OCI-M1 (cell line): ENCODE data around the gene SYT2.
"Not testable (repeated sequence)": the region's sequence is repeated elsewhere in the genome, so short reads cannot be mapped to it uniquely, and the experiment has no call there.

Experiments
- DNase-seq: peaks from one replicate; lab custom pipeline; 2025; lab: John Stamatoyannopoulos, UW

Gene SYT2

DNA sequence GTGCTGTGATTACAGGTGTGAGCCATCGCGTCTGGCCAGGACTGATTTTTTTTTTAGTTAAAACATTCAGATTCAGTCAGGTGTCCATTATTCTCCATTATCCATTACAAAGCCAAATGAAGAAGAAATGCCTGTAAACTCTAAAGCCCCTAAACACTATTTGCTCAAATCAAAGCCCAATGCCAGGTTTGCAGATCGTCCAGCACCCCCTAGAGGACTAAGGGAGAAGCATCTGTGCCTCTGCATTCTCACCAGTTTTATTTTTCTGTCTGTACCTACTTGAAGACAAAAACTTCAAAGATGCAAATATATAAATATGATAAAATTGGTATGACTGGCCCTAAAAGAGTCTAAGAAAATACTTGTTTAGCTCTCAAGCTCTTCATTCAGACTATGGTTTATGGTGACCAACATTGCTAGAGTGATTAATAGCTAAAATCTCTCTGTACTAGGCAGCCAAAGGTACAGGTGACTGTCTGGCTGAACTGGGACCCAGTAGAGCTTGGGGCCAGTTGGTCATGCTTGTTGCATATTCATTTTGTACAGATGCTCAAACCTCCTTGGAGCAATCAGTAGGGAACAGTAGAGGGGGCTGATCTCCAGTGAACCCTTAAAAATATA is 138.4 kb downstream of the SYT2 start:
- DNase-seq = peak; percentile 79

DNA sequence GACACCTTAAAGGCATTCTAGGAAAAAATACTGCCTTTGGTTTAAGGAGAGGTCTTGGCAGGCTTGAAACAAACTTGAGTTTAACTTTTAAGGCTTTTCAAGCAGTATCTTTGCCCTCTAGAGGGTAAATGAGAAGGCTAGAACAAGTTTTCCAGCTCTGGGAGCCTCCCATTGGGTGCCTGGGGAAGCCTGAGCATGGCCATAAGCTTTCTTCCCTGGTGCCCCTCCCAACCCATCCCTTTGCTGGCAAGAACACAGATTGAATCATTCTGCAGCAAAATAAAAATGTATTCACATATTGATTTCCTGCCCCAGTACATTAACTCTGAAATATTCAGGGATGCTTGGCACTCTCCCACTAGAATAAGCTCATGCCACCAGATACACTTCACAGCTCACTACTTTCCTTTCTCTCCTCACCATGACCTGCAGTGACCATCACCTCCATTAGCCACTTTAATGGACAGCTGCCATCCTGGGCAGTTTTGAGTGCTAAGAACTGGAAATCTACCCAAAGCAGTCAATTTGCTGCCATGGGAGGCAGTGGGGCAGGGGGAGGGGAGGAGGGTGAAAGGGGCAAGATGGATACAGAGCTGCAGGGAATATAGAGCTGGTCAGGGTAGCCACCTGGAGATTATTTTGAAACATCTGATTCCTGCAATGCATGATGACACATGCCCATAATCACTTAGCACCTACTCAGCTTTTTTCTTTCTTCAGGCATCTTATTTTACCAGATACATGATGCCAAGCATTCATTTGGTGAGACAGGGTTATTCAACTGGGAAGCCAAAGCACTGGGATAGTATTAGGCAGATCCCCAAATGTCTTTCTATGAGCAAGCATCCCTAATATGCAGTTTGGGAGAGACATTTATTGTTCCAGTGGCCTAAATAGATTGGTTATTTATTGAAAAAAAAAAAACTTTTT is 140.6 kb downstream of the SYT2 start:
- DNase-seq = no peak

DNA sequence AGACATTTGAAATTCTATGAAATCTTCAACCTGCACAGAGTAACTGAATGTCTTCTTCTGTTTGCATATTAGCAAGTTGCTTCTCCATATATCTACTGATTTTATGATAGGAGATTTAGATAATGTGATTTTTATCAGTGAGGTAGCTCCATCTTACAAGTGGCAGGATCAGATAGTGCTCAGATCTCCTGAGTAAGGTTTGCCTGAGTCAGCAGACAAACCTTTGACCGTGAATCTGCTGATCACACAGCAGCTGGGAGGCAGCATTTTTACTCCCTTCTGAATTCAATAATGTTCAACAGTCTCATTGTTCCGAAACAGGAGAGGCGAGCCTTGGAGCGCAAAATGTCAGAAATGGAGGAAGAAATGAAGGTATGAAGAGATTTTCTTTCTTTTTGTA is 141.4 kb downstream of the SYT2 start:
- no peak for DNase-seq

DNA sequence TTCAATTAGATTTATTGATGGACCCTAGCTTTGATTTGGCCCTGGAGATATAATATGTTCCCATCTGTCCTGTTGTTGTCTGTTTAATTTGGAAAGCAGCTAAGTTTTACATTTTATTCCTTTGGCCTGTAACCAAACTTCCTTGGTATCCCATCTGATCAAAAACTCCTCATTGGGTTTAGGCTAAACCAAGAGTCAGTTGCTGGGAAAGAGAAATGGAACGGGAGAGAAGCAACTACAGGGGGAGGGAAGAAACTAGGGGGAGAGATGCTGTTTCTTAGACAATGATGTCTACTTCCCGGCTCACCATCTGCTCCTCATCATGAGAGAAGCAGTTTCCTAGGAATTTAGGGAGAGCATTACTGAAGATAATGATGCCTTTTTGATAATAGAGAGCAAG is 141.8 kb downstream of the SYT2 start:
- DNase-seq = no peak

DNA sequence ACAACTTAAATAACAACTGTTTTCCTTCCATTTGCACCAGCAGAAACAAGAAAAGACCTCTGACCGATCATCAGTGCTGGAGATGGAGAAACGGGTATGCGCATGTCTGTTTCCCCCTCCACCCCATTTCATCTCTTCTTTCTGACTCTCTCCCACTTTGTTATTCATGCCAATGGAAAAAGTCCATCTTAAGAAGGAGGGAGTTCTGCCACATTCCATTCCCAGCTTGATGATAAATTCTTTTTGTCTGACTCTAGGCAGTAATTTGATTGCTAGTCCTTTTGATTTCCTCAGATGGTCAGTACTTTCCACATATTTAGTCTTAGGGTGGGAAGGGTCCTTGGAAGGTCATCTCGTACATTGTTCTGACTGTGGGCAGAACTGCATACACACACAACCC is 142.5 kb downstream of the SYT2 start:
- no peak for DNase-seq

DNA sequence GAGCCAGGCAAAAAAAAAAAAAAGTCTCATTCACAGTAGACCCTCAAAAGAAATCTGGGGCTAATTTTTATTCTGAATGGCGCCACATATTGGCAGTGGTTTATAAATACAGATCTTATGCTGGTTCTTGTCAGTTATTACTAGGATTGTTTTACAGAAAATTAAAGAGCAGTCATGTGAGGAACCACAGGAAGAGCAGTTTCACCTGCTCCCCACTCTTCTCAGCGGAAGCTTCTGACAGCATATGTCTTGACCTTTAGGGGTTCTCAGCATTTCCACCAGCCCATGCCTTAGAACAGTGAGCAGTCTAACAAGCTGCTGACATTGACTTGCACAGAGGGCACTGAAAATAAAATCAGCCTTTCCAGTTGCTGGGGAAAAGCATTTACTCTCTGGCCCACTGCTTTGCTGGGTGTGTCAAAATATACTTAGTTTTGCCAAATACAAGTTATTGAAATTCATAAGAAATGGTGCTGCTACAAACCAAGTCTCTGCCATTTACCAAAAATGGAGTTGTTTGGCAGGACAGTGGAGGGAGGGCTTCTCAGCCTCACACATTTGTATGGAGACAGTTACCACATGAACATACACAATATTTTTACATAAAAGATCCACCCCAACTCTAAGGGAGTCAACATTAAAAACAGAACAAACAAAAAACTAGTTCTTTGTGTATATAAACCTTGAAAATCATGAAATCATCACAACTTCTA is 144.2 kb downstream of the SYT2 start:
- DNase-seq = peak; percentile 10

DNA sequence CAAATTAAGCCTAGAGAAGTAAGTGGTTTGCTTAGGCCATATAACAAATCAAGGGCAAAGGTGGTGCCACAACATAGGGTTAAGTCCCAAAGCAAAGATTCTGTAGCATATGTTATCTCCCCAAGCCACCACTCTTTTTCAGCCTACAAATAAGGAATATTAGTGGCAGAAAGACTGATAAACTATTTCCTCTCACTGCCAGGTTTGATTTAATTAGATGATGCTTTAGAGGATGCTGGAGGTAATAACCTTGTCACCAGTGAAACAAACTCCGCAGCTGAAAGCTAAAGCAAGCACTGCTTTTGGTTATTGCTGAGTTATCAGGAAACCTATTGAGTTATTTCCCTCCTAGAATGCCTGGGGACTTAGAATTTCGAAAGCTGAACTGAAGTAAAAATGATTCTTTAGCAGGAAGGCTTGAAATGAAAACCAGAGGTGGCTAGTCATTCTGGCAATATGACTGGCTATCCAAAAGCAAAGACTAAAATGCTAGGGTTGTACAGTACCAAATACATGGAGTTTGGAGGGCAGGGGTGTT is 145.2 kb downstream of the SYT2 start:
- DNase-seq = no peak

DNA sequence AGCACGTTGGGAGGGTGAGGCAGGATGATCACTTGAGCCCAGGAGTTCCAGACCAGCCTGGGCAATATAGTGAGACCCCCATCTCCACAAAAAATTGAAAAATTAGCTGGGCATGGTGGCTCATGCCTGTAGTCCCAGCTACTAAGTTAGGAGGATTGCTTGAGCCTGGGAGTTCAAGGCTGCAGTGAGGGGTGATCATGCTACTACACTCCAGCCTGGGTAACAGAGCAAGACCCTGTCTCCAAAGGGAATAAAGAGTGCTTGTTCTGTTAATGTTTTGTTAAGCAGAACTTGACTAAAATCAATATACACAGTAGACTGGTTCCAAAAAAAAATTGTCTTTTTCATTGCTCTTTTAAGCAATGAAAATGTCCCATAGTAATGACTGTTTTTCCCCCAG is 146.4 kb downstream of the SYT2 start:
- DNase-seq = no peak

DNA sequence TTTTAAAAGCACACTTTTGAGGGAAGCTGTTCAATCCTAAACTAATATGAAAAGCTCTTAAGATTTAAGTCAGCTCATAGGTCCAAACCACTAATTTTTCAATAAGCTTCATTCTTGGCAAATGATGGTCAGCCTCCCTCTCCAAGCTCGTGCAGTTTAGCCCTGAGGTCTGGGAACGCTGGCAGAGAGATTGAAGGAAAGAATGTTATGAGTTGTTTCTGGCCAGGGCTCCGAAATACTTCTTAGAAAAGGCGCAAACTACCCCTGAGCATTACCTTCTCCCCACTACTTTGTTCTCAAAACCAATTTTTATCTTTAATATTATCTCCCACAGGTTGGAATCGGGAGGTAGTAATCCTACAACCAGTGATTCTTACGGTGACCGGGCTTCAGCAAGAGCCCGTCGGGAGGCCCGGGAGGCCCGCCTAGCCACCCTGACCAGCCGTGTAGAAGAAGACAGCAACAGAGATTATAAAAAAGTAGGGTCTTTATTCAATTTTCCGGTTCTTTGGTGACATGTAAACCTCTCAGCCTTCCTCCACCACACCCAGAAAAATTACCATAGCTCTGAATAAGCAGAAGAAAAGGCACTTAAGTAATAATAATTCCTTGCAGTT is 147.7 kb downstream of the SYT2 start:
- no peak for DNase-seq

DNA sequence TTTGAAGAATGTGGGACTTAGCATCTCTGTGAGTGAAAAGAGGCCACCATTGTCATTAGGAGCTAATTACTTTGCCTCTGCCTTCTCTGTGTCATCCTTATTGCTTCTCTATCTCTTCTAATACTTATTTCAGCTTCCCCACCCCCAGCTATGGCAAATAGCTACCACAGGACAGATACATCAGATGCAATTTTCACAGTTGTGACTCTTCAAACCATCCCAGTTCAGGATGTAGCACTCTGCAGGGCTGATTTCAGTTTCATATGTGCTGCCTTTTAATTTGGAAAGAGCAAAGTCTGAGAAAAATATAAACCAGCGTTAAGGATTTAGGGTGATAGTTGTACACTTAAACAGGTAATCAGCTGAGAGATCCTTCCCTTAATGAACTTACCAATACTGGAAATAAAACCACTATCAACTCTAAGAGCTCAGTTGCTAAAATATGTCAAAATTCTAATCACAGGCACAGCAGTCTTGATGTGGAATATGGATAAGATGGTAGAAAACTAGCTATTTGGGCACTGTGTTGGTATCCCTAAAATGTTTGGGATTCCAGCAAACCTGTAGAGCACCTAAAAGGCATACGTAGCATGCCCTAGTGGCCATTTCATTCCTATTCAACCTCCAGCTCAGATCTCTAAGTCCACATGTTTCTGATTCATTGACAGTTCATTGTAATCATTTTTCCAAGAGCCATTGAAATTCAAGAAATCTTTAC is 148.4 kb downstream of the SYT2 start:
- DNase-seq = no peak

DNA sequence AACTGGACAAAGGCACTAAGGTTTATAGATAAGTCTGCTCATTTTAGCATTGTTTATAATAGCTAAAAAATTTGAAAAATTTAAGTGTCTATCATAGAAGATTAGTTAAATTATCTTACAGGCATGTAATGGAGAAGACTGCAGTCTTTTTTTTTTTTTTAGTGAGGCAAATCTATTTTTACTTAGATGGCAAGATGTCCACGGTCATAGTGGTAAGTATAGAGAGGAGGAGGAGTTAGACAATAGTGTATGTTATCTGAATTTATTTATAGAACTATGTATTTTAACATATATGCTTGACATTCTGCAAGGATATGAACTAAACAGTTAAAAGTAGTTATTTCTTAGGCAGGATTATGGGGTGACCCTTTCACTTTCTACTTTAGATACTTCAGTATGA is 149.0 kb downstream of the SYT2 start:
- DNase-seq = peak; percentile 11

DNA sequence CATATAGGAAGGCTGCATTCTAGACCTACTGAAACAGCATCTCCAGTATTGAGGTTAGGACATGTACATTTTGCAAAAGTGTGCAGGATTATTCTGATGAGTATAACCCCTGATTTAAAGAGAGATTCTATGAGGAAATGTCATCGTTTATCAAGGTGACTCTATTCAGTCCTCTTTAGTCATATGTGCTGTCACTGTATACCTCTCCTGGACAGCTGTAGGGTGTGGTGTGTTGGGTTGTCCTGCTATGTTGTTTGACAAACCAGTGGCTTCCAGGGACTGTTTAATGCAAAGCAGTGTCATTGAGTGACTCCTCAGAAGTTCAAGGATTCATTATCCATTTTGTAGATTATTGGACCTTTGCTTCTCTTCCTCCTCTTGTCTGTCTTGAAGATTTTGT is 152.6 kb downstream of the SYT2 start:
- DNase-seq = not testable (repeated sequence)

DNA sequence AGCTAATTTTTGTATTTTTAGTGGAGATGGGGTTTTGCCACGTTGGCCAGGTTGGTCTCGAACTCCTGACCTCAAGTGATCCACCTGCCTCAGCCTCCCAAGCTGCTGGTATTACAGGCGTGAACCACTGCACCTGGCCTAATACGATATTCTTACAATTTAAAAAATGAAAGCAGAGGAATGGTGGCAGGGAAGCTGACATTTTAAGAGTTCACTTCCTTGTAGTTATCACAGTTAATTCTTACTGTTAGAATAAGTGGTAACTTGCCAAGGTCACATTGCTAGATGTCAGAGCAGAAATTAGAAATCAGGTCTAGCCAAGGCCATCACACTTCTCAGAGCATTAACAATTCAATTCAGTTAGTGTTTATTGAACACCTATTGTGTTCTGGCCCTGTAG is 154.2 kb downstream of the SYT2 start:
- DNase-seq = not testable (repeated sequence)

DNA sequence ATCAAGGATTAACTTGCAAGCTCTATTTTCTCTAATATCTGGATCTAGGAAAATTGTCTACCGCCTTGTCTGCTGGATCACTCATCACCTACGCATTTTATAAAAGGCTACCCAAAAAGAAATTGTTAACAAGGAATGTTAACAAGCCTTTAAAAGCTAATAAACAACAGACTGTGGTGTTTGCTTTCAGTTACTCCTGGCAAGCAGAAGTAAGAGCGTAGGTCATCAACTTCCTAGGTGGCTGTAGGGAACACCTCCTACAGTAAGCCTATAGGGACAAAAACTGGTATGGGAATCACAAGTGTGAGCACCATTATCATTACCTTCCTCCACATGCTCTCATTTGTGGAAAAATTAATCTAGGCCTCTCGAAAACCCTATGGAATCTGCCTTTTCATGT is 155.6 kb downstream of the SYT2 start:
- not testable (repeated sequence) for DNase-seq

DNA sequence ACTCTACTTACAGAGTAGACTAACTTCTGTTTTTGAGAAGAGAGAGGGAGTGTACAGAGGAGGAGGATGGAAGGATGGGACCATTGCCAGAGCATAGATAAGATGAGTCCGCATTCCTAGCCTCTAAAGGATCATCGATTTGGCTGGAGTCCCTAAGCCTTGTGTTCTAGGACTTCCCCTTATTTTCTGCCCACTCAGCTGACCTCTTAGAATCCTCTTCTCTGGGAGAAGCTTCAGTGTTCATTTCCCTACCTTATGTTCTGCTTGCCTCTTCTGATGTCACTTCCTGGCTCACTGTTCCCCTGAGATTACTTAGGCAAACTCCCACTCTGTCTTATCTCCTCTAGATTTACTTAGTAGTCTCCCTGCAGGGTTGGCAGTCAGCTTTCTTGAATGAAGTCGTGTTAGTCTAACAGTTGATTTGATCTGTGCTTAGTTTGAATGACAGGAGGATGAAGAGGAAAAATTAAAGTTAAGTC is 156.7 kb downstream of the SYT2 start:
- DNase-seq = peak; percentile 98

DNA sequence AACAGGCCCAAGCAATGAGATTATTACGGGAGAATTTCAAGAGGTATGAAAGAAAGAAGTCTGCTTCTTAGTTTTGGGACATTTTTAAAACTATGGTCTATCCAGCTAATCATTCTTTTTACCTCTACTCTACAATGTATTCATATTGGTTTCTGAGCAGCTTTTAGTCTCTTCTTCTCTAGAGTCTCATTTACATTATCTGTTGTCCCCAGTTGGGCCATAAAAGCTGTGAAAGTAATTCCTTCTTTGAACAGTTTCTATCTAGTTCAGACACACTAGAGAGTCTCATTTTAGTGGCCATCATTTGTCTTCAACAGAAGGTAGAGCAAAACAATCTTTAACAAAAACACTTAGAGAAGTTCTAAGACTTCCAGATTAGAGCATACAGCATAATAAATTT is 157.2 kb downstream of the SYT2 start:
- DNase-seq = peak; percentile 91

DNA sequence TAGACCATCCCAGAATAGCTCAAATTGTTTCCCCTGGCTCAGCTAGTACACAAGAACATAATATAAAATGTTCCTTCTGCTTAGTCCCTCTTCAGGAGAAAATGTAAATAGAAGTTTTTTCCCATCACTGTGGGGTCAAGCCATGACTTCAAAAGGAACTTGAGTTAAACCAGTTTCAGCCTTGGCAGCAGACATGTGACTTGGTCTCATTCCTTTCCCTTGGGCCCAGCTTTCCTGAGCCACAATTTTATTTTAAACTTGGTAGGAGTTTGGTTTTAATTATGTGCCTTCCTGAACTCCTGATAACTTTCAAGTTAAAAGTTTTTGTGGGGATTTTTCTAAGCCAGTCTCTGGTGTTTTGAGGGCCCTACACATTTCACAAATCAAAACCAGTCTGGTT is 157.6 kb downstream of the SYT2 start:
- not testable (repeated sequence) for DNase-seq

DNA sequence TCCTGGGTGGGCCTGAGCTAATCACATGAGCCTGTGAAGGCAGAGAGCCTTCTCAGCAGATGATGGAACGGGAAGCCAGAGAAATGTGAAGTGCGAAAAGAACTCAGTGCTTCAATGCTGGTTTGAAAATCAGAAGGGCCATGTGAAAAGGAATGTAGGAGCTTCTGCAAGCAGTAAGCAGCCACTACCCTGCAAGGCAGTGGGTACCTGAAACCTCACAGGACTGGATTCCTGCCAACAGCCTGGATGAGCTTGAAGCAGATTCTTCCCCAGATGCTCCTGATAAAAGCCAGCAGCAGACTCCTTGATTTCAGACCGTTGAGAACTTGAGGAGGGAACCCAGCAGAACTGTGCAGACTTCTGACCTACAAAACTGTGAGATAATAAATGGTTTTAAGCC is 158.6 kb downstream of the SYT2 start:
- DNase-seq = peak; percentile 48

DNA sequence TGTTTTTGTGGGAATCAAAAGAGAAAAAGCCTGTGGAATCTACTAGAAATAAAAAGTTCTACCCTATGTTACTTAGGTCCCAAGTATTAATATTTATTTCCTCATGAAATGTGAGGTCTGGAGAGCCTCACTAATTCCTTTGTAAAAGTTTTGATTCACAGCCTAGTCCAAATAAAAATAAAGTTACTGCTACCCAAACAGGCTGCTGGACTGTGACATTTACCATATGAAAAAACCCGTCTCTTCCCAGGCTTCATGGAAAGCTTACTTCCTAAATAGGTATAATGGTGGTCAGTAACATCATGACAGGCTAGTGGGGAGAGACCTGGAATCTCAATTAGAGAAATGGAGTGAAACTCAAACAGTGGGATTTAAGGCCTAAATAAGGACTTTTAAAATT is 160.2 kb downstream of the SYT2 start:
- DNase-seq = not testable (repeated sequence)

DNA sequence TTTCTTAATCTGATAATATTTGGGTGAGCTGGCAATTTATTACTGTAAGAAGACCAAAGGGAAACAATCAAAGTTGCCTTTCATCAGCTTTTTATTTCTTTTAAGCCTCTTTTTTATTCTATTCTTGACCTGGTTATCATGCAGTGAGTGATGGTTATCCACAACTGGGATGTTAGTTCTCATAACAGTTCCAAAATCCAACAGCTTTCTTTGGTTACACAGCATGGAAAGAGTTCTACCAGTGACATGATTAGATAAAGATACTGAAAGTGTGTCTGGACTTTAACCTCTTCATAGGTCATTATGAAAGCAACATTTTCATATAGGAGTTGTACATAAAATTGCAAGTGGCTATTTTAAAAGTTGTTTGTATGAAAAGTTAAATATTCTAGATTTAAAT is 163.0 kb downstream of the SYT2 start:
- peak; percentile 61 for DNase-seq

DNA sequence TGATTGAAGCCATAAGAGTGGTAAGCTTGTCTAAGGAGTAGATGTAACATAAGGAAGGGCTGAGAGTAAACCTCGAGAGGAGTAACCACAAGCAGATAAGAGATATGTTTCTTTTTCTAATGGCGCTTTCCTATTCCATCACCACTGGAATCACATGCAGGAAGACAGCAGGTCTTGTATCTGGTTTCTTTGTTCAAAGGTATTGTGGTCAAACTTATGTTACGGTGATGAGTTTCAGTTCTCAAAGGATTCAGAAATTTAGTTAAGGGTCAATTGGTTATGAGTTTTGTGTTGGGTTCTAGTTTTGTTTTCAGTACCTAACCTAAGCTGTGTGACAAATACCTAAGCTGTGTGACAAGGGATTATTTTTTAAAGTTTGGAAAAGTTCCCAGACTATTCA is 163.5 kb downstream of the SYT2 start:
- peak; percentile 77 for DNase-seq
